ENCODE results near the gene OVOL1. TPM values are rescaled to one million over a fixed set of nuclear protein-coding genes. Genes with fewer than 3 reads are reported as not detected.

Gene OVOL1
- total RNA-seq, 2 donors from 2014 or later = 1.6 TPM; not detected in 1

DNA sequence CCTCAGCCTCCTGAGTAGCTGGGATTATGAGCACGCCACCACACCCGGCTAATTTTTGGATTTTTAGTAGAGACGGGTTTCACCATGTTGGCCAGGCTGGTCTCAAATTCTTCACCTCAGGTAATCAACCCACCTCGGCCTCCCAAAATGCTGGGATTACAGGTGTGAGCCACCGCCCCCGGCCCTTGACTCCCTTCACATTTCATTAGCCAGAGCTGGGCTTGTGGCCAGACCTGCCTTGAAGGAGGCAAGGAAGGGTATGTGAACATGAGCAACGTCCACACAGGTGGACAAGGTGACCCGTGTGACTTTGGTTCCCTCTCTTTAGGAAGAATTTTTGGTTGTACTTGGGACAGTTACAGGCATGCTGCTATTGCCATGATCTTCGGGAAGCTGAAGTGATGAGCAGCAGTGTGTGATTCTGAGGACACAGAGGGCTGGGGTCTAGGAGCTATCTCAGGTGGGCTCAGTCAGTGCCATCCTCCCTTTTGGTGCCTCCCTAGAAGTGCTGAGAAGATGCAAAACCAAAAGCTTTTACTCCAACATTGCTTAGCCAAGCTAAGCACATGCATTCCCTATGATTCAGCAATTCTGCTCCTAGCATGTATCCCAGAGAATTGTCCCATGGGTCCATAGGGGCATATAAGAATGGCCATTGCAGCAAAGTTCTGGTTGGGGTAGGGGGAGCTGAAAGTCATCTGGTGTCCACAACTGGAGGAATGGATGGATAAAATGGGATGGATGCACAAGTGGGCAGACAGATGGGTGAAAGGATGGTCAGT lies 12.1 kb upstream of the OVOL1 start:
- DNase-seq (ENCODE audit: low spot score in 2 of 2) (no peak), ATAC-seq (no peak)
- no peak overlapping the region for H3K27ac Mint-ChIP-seq
- no peaks in the 10 kb centered on the region for H3K36me3 Mint-ChIP-seq
- H3K9me3 Mint-ChIP-seq = no peaks in the 10 kb centered on the region

DNA sequence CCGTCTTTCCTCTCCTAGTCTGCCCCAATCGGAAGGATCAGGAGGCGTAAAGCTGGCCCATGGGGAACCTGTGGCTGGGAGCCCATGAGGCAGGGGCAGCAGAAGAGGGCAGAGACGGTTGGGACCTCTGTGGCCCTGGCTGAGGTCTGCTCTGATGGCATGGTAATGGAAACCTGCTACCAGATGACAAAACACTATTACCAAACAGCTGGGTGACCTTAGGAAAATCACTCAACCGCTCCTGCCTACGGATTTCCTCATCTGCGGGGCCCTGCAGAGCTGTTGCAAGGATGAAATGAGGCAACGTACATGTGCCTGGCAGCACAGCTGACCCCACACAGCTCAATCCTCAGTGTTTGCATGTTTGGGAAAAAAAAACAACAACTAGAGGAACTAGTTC lies 10.7 kb upstream of the OVOL1 start:
- DNase-seq (ENCODE audit: low spot score in 2 of 2) (no peak), ATAC-seq (no peak)
- H3K9me3 Mint-ChIP-seq = no peaks in the 10 kb centered on the region
- H3K27ac Mint-ChIP-seq = peak overlapping the region; percentile 9 to 16
- H3K36me3 Mint-ChIP-seq = no peaks in the 10 kb centered on the region

DNA sequence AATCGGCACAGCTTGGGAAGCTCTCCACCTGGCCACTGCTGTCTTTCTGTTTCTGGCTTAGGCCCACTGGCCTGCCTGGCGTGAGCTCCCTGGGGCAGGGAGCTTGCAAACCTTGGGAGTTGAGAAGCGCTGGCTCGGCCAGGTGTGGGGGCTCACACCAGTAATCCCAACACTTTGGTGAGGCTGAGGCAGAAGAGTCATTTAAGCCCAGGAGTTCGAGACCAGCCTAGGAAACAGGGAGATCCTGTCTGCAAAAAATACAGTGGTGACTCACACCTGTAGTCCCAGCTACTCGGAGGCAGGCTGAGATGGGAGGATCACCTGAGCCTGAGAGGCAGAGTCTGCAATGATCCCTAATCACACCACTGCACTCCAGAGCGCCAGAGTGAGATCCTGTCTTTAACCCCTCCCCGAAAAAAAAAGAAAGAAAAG lies 10.1 kb upstream of the OVOL1 start:
- no peak for ATAC-seq
- no peaks in the 10 kb centered on the region for H3K9me3 Mint-ChIP-seq
- H3K36me3 Mint-ChIP-seq = no peaks in the 10 kb centered on the region
- DNase-seq (ENCODE audit: low spot score in 2 of 2) = no peak
- peak overlapping the region in 1 of 2 donors; percentile 29 for H3K27ac Mint-ChIP-seq

DNA sequence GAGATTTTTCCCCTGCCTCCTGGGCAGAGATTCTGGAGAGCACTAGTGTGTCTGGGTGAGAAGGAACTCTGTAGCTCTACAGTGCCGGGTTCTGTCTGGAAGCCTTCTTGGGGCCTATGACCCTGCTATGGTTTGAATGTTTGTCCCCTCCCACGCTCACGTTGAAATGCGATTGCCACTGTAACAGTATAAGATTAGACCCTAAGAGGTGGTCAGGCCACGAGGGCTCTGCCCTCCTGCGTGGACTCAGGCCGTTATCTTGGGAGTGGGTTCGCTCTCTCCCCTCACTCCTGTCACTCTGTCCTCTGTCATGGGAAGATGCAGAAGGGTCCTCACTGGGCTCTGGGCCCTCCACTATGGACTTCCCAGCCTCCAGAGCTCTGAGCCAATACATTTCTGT lies 9.6 kb upstream of the OVOL1 start:
- H3K27ac Mint-ChIP-seq = peak overlapping the region in 1 of 2 donors; percentile 29

DNA sequence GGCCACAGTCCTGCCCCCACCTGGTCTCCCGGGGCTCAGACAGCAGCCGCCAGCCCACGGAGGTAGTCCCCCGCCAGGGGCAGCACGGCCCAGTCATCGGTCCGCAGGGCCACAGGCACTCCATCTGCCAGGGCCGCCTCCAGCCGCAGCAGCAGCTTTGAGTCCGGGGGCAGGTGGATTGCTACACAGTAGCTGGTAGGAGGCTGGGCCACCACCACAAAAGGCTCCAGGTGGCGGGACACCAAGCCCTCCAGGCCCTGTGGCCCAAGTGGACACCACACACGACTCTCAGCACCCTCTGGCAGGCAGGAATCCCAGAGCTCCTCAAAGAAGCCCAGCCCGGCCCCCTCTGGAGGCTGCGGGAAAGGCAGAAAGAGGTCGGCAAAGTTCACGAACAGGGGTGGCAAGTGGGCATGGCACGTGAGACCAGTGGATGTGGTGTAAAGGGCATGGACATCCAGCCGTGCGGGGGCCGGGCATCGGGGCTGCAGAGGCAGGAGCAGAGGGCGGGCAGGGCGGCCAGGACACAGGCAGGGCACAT lies 9.0 kb upstream of the OVOL1 start:
- H3K36me3 Mint-ChIP-seq = no peaks in the 10 kb centered on the region
- no peak for ATAC-seq
- H3K27ac Mint-ChIP-seq = no peak overlapping the region
- no peak for DNase-seq (ENCODE audit: low spot score in 2 of 2)
- no peaks in the 10 kb centered on the region for H3K9me3 Mint-ChIP-seq

More for the DNA sequence above, 9.6 kb upstream of the OVOL1 start:
- no peak for DNase-seq (ENCODE audit: low spot score in 2 of 2)
- Mint-ChIP-seq H3K36me3 (no peaks in the 10 kb centered on the region), H3K9me3 (no peaks in the 10 kb centered on the region)
- no peak for ATAC-seq

DNA sequence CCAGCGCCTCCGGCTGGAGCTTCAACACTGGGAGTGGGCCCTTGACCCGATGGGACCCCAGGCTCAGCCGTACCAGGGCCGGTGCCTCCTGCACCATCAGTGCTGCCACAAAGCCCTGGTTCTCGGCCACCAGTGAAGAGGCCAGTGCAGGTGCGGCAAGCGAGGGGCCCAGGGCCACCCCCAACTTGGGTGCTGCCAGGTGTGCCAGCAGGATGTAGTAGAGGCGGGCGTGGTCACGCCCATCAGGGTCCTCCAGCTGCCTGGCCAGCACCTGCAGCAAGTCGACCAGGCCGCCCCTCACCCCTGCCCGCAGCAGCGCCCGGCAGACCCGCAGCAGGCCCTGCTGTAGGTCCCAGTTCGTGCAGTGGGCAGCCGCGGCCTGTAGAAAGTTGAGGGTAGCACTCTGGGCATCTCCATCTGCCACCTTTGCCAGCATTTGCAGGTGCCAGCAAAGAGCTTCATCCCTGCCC lies 8.4 kb upstream of the OVOL1 start:
- no peaks in the 10 kb centered on the region for H3K9me3 Mint-ChIP-seq
- H3K36me3 Mint-ChIP-seq = no peaks in the 10 kb centered on the region
- no peak for DNase-seq (ENCODE audit: low spot score in 2 of 2)
- no peak for ATAC-seq
- H3K27ac Mint-ChIP-seq = no peak overlapping the region

DNA sequence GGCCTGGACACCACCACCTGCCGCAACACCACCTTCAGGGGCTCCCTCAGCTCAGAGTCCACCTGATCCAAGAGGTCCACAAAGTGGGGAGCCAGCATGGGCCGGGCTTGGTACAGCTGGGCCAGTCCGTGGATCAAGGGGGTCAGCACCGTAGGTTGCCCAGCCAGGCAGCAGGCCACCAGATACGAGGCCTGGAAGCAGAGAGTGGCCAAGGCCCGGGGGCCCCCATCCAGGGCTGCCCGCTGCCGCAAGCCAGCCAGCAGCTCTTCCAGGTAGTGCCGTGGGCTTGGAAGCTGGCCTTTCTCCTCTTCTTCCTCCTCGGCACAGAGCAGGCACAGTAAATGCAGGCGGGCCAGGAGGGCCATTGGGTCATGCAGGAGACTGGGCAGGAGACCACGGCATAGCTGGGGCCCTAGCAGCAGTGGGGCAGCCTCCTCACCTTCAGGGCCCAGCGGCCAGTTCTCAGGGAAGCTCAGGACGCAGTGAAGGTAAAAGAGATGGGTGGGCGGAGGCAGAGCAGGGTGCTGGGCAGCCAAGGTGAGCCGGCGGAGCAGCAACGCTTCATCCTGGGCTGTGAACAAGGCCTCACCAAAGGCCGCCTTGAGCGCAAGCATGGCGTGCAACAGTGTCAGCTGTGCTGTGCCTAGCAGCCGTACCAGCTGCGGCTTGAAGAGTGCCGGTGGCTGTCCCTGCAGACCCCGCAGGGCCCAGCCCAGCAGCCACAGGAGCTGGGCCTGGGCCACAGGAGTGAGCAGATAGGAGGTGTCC lies 7.8 kb upstream of the OVOL1 start:
- no peaks in the 10 kb centered on the region for H3K36me3 Mint-ChIP-seq
- H3K9me3 Mint-ChIP-seq = no peaks in the 10 kb centered on the region
- ATAC-seq (no peak), DNase-seq (ENCODE audit: low spot score in 2 of 2) (no peak)
- H3K27ac Mint-ChIP-seq = no peak overlapping the region

DNA sequence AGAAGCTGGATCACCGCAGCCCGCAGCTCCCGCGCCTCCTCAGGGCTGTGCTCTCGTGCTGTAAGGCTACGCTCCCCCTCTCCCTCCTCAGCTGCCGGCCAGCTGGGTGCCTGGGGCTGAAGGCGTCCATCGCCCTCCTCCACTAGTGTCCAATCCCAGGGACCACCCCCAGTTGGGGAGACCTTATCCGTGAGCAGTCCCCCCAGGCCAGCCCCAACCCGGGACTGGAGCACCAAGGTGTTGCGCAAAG lies 7.3 kb upstream of the OVOL1 start:
- peak overlapping the region in 1 of 2 donors; percentile 91 for H3K27ac Mint-ChIP-seq
- ATAC-seq (no peak), DNase-seq (ENCODE audit: low spot score in 2 of 2) (no peak)
- no peaks in the 10 kb centered on the region for H3K36me3 Mint-ChIP-seq
- H3K9me3 Mint-ChIP-seq = no peaks in the 10 kb centered on the region

DNA sequence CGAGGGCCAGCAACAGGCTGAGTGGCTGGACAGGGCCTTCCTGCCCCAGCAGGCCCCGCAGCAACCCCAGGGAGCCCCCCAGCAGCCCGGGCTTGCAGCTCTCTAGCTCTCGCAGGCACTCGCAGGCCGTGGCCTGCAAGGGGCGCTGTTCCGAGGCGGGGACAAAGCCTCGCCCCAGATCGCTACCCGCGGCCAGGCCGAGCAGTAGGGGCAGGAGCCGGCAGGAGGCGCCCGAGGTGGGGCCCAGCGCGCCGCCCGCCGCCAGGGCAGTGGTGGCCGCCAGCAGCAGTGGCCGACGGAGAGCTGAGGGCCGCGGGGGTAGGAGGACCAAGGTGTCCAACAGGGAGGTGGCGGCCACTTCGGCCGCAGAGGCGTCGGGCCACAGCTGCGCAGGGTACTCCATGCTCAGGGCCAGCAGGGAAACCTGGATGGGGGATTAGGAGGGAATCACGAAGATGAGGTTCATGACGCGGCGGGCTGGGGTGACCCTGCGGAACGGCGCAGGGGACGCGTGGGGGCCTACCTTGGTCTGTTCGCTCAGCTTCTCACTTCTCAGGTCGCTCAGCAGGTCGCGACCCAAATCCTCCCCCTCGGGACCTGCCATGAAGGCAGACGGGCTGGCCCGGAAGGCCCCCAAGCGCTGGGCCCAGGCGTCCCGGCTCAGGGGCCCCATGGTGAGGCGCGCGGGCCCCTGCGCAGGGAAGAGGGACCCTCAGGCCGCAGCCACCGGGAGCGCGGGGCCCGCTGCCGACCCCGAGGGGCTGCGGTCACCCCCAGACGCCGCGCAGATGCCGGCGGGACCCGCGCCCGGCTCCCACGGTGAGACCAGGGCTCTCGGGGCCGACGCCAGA lies 6.7 kb upstream of the OVOL1 start:
- peak overlapping the region; percentile 82 to 91 for H3K27ac Mint-ChIP-seq
- peak; percentile 78 to 79 for ATAC-seq
- H3K36me3 Mint-ChIP-seq = no peaks in the 10 kb centered on the region
- no peaks in the 10 kb centered on the region for H3K9me3 Mint-ChIP-seq
- peak; percentile 87 to 92 for DNase-seq (ENCODE audit: low spot score in 2 of 2)

DNA sequence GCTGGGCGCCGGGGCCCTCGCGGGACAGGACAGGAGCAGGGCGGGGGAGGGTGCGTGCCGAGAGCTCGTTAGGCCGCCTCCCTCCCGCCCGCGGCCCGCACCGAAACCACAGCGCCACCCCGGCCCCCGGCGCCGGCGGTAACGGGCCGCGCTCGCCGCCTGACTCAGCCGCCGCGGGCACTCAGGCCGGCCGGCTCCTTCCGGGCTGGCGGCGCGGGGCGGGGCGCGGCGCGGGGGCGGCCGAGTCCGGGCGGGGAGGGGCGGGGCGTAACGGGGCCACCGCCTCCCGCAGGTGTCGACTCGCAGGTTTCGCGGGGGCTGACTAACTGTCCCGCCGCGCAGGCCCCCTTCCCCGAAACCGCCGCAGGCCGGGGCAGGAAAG lies 6.1 kb upstream of the OVOL1 start, which contains the start of gene AP5B1:
Gene AP5B1 (minus strand): TSS at position 207 of the 382 bp plus-strand sequence. CDS start 385 bp downstream, outside the sequence.
- peak; percentile 75 to 78 for ATAC-seq
- Mint-ChIP-seq H3K27ac (peak within 1 kb of the TSS; percentile 82 to 91), H3K36me3 (no peaks in the 10 kb centered on the region), H3K9me3 (no peaks in the 10 kb centered on the region)
- DNase-seq (ENCODE audit: low spot score in 2 of 2) = peak; percentile 80 to 84

DNA sequence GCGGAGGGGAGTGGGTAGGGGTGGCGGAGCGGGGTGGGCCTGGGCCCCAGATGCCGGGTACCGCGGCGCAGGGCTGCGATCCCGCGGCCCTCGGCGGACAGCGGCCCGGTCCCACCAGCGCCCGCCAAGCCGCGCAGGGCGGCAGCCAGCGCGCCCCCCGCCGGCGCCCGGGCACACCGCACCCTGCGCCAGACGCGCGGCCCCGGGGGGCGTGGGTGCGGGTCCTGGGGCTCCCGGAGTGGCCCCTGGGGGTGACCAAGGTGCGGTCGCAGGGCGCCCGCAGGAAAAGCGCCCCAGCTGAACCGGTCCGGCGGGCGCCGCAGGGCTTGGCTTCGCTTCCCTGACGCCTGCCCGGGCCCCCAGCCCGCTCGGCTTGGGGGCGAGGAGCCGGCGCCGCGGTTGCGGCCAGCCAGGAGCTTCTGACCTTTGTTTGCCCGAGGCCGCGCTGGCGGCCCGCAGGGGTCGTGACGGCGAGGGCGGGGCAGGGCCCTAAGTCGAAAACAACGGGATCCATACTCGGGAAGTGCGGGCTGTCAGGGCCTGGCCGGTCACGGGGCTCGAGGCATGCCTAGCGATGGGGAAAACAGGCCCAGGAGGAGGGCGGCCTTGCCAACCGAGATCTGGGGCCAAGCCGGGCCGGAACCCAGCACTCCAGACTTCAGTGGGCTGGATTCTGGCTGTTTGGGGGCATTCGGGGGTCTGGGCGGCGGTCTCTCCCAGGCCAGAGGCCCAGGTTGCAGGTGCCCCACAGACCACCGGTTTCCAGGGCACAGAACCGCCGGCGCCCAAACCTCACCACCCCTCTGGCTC lies 5.5 kb upstream of the OVOL1 start:
- ATAC-seq = no peak
- DNase-seq (ENCODE audit: low spot score in 2 of 2) = peak in 1 of 2 donors; percentile 66
- H3K27ac Mint-ChIP-seq = no peak overlapping the region
- no peaks in the 10 kb centered on the region for H3K9me3 Mint-ChIP-seq
- H3K36me3 Mint-ChIP-seq = no peaks in the 10 kb centered on the region

DNA sequence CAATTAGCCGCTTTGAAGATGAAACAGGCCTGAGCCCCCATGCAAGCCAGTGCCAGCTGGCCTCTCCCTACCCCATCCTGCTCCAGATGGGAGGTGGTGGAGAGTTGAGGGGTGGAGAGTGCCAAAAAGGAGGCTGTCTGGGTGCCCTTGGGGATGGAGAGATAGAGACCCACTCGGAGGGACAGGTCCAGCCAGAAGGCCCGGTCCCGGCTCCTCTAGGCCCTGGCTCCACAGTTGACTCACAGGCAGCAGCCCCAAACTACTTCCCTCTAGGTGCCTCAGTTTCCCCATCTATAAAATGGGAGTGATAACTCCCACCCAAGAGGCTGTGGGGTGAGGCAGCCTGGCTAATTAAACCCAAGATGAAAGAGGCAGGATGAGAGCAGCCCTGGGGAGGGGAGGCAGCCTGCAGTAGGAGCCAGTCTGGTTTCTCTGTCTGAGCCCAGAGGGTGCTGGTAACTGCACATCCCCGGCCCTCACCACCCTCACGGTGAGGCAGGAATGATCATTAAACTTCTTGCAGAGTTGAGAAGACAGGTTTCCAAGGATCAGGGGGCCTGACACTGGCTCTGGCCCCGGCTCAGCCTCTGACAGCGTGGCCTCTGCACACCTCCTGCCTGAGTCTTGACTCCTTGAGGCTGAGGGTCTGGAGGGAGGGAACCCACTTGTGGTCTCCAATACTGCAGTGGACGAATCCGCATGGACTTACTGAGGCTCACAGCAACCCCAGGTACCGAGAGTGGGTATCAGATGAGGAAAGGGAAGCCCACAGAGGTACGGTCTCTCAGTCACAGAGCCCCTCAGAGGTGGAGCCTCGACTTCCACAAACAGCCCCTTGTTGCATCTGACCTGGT lies 4.7 kb upstream of the OVOL1 start:
- Mint-ChIP-seq H3K9me3 (no peaks in the 10 kb centered on the region), H3K36me3 (no peaks in the 10 kb centered on the region), H3K27ac (no peak overlapping the region)
- ATAC-seq = no peak
- no peak for DNase-seq (ENCODE audit: low spot score in 2 of 2)

DNA sequence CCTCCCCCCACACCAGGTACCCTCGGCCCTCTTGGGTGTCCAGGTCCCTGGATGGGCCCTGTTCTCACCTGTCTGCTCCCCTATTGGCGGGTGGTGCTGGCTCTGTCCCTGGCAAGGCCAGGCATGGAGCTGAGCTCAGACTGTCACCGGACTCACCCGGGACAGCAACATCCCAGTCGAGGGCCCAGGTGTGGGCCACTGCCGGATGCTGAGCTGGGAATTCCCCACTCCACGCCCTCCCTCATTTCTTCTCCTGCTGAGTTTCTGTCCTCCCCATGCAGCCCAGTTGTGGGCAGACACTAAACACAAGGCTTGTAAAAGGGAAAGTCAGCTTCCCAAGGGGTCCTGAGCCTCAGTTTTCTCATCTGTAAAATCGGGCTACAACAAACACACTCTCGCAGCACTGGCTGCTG lies 4.0 kb upstream of the OVOL1 start:
- ATAC-seq (no peak), DNase-seq (ENCODE audit: low spot score in 2 of 2) (no peak)
- no peaks in the 10 kb centered on the region for H3K36me3 Mint-ChIP-seq
- no peaks in the 10 kb centered on the region for H3K9me3 Mint-ChIP-seq
- H3K27ac Mint-ChIP-seq = no peak overlapping the region

DNA sequence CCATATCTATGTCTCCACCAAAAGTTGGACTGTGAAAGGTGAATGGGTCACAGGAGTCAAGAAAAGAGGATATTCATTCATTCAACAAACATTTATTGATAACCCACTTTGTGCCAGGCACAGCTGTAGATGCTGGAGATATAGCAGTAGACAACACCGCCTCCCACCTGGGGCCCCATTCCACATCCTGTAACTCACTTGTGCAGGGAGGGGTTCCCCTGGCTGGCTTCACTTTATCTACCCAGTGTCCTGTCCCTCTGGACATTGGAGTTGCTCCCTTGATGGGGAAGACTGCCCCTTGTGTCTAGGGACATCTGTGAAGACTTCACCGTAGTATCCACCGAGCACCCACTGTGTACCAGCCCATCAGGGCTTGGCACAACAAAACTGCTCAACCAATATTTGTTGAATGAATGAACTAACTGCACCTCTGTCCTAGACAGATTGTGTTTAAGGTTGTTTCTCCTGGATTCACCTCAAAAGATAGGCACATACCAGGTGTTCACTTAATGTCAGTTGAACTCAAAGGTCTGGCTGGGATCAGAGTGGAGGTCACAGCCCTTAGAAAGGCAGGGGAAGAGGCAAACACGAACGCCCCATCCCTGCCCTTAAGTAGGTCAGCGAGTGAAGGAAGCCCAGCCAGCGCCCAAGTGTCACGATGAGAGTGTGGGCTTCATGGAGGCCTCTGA lies 1.4 kb upstream of the OVOL1 start:
- no peak overlapping the region for H3K27ac Mint-ChIP-seq
- ATAC-seq (no peak), DNase-seq (ENCODE audit: low spot score in 2 of 2) (peak in 1 of 2 donors; percentile 25)
- no peaks in the 10 kb centered on the region for H3K36me3 Mint-ChIP-seq
- no peaks in the 10 kb centered on the region for H3K9me3 Mint-ChIP-seq

Measured in activated naive CD4-positive, alpha-beta T cell treated with anti-CD3 and anti-CD28 coated beads, Interleukin-2, amount 50 U/mL, for 72 hours (primary cell).